ENCODE results near the gene TCF7L2. TPM values are rescaled to one million over a fixed set of nuclear protein-coding genes. Genes with fewer than 3 reads are reported as not detected.

Gene TCF7L2
- polyA plus RNA-seq, 1 experiment, result 11.3 TPM

DNA sequence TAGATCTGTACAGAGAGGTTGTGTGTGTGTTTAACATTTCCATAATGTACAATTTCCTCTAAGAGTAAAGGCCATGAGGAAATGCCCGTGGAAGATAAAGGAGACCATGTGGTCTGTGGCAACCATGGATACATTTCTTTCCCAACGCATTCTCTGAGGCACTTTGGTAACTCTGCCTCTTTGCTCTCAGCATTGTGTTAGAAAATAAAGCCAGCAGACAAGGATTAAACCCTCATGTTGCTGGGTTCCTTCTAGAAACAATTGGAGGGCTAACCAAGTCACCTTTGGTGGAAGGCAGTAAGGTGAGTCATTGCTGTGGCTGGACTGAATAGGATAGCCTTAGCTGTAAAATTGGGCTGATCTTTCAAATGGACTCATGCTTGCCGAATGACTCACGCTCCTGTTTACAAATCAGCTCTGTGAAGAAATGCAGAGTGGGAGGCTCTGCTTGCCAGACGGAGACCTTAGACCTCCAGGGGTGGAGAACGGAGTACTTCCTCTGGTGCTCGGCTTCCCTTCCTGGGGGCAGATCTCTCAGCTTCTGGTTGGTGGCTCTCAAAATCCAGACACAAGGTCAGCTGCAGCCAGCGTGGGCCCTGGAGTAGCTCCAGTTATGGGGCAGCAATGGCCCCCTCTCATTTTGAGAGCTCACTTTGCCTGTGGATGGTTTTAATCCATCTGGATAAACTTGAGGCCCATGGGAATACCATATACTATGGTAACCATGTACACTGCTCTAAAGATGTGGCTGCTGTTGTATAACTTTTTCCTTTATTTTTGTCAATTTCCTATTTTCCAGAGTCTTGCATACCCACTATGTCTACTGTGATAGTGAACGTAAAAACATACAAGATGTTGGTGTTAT, 137.3 kb downstream of the TCF7L2 start:
- POLR2A ChIA-PET, result interaction anchor here (0.6 kb wide), 1 partner anchor 445 kb away, joined by 20 read pairs; no protein-coding TSS in a partner anchor
- Histone ChIP-seq H3K36me3 (ENCODE audit: control insufficient read depth, insufficient read depth, low read length) (peaks cover 6% of the 10 kb centered on the region), H3K27me3 (ENCODE audit: control insufficient read depth, insufficient read depth, low read length) (no peaks in the 10 kb centered on the region), H3K4me3 (ENCODE audit: low read depth, low read length) (no peak overlapping the region)
- TF ChIP-seq, protein P1, sequence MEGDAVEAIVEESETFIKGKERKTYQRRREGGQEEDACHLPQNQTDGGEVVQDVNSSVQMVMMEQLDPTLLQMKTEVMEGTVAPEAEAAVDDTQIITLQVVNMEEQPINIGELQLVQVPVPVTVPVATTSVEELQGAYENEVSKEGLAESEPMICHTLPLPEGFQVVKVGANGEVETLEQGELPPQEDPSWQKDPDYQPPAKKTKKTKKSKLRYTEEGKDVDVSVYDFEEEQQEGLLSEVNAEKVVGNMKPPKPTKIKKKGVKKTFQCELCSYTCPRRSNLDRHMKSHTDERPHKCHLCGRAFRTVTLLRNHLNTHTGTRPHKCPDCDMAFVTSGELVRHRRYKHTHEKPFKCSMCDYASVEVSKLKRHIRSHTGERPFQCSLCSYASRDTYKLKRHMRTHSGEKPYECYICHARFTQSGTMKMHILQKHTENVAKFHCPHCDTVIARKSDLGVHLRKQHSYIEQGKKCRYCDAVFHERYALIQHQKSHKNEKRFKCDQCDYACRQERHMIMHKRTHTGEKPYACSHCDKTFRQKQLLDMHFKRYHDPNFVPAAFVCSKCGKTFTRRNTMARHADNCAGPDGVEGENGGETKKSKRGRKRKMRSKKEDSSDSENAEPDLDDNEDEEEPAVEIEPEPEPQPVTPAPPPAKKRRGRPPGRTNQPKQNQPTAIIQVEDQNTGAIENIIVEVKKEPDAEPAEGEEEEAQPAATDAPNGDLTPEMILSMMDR (IDR thresholded peaks at IDR 0.05; ENCODE audit: insufficient read depth, low read depth, low read length), result no peak
- peak; percentile 98 for DNase-seq (ENCODE audit: low read depth)
- CTCF ChIA-PET, result interaction anchor here (0.5 to 2.4 kb wide), 4 partner anchors 12 to 275 kb away, joined by 3 to 8 read pairs (median 4); no protein-coding TSS in a partner anchor

DNA sequence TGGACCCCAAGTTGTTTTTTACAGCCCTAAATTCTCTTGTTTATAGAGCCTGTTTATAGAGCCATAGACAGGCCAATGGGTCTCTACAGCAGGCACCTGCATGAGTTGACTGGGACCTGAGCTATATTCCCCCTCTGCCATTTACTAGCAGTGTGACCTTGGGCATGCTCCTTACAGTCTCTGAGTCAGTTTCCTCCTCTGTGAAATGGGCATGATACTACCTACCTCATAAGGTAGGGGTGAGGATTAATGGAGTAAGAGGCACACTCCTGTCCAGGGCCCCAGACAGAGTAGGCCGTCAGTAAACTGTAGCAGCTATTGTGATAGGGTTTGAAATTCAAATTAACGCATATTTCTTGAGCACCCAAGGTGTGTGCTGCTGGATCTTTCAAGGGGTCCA, 138.1 kb downstream of the TCF7L2 start:
- peaks cover 6% of the 10 kb centered on the region for H3K36me3 ChIP-seq (ENCODE audit: control insufficient read depth, insufficient read depth, low read length)
- no peak overlapping the region for H3K4me3 ChIP-seq (ENCODE audit: low read depth, low read length)
- DNase-seq (ENCODE audit: low read depth), result no peak
- ChIA-PET POLR2A (no interaction called here), CTCF (interaction anchor here (1.3 to 2.4 kb wide), 2 partner anchors 11 to 14 kb away, joined by 3 to 8 read pairs; no protein-coding TSS in a partner anchor)
- TF ChIP-seq, protein P1 (IDR thresholded peaks at IDR 0.05; ENCODE audit: insufficient read depth, low read depth, low read length), result no peak
- H3K27me3 ChIP-seq (ENCODE audit: control insufficient read depth, insufficient read depth, low read length), result no peaks in the 10 kb centered on the region

DNA sequence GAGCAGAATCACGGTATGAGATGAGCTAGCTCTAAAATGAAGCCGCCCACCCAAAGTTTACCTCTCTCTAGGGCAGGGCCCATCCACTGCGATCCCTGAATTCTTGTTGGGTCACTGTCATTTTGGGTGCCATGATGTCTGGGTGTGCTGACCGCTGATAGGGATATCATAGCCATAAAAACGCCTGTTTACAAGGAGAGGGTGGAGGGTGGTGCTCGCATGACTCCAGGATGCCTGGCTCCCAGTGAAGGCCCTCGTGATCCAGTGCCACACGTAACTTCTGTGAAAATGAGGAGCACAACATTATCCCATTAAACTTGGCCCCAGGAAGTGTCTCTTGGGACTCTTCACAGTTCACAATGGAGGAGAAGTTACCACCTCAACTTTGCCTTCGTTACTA, 139.5 kb downstream of the TCF7L2 start:
- POLR2A ChIA-PET, result no interaction called here
- Histone ChIP-seq H3K27me3 (ENCODE audit: control insufficient read depth, insufficient read depth, low read length) (no peaks in the 10 kb centered on the region), H3K36me3 (ENCODE audit: control insufficient read depth, insufficient read depth, low read length) (peaks cover 6% of the 10 kb centered on the region), H3K4me3 (ENCODE audit: low read depth, low read length) (no peak overlapping the region)
- CTCF ChIA-PET, result interaction anchor here (2.4 kb wide), 1 partner anchor 9 kb away, joined by 8 read pairs; no protein-coding TSS in a partner anchor
- TF ChIP-seq, protein P1 (IDR thresholded peaks at IDR 0.05; ENCODE audit: insufficient read depth, low read depth, low read length), result no peak
- DNase-seq (ENCODE audit: low read depth), result no peak

DNA sequence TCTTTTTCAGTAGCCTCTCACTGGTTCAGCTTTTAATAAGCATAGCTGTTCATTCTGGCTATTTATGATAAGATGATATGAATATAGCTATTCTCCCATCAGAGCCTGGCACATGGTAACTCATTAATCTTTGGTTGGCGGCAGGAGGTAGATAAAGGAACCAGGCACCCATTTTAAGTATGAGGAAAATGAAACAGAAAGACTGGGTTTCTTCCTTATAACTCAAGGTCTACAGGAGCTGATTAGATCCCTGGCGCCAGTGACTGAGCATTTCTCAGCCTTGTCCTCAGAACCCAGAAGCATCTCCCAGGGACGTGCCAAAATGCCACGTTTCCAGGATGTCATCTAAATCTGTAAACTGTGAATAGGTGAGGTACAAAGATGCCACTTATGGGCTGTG, 141.9 kb downstream of the TCF7L2 start:
- Histone ChIP-seq H3K36me3 (ENCODE audit: control insufficient read depth, insufficient read depth, low read length) (peaks cover 10% of the 10 kb centered on the region), H3K4me3 (ENCODE audit: low read depth, low read length) (no peak overlapping the region), H3K27me3 (ENCODE audit: control insufficient read depth, insufficient read depth, low read length) (no peaks in the 10 kb centered on the region)
- TF ChIP-seq, protein P1 (IDR thresholded peaks at IDR 0.05; ENCODE audit: insufficient read depth, low read depth, low read length), result no peak
- ChIA-PET POLR2A (no interaction called here), CTCF (no interaction called here)
- DNase-seq (ENCODE audit: low read depth), result no peak
